Astrocyte (in vitro differentiated cells and primary cell): ENCODE measurements around the gene SMIM28. TPM values are rescaled to one million over a fixed set of nuclear protein-coding genes. Genes with fewer than 3 reads are reported as not detected.

Source experiments
- DNase-seq: peaks from one replicate; pipeline ENCODE4 v3.0.0-alpha.2; 2010; ENCODE audit warnings: low read depth
- FAIRE-seq: peaks from 2 replicates; lab custom pipeline; 2011; peaks lifted over from hg19 to GRCh38; lab: Jason Lieb, UNC
- H2AFZ ChIP-seq: 2 replicates; pipeline ENCODE4 v1.6.0; 2012; ENCODE audit warnings: low read depth, low read length, inconsistent platforms
- H3K27ac ChIP-seq: 2 replicates; pipeline ENCODE4 v1.5.1; 2011; ENCODE audit warnings: low read depth, low read length, inconsistent platforms
- H3K27me3 ChIP-seq: 2 replicates; pipeline ENCODE4 v1.6.0; 2011; ENCODE audit warnings: low read length, inconsistent platforms; ENCODE audit not compliant: insufficient read depth
- H3K36me3 ChIP-seq: 2 replicates; pipeline ENCODE4 v1.5.1; 2011; ENCODE audit warnings: low read length, inconsistent platforms; ENCODE audit not compliant: insufficient read depth
- H3K4me1 ChIP-seq: 2 replicates; pipeline ENCODE4 v1.5.1; 2011; ENCODE audit warnings: low read length, inconsistent platforms; ENCODE audit not compliant: insufficient read depth
- H3K4me2 ChIP-seq: 2 replicates; pipeline ENCODE4 v1.6.0; 2012; ENCODE audit warnings: low read length, inconsistent platforms
- H3K4me3 ChIP-seq: 2 replicates; pipeline ENCODE4 v1.5.1; 2011; ENCODE audit warnings: low read depth, mild to moderate bottlenecking, low read length, inconsistent platforms; ENCODE audit not compliant: insufficient read depth
- H3K79me2 ChIP-seq: 2 replicates; pipeline ENCODE4 v1.6.0; 2012; ENCODE audit warnings: mild to moderate bottlenecking, low read length, inconsistent platforms; ENCODE audit not compliant: insufficient read depth
- H3K9ac ChIP-seq: 2 replicates; pipeline ENCODE4 v1.6.0; 2012; ENCODE audit warnings: mild to moderate bottlenecking, low read length, inconsistent platforms
- H3K9me3 ChIP-seq: 2 replicates; pipeline ENCODE4 v1.5.1; 2012; ENCODE audit warnings: low read depth, mild to moderate bottlenecking, low read length, inconsistent platforms; ENCODE audit not compliant: insufficient read depth
- H4K20me1 ChIP-seq: 2 replicates; pipeline ENCODE4 v1.6.0; 2012; ENCODE audit warnings: low read length, inconsistent platforms; ENCODE audit not compliant: insufficient read depth
- H3K27ac Mint-ChIP-seq: one replicate; pipeline ENCODE4 v1.8.0; 2021; ENCODE audit warnings: mild to moderate bottlenecking, mixed read lengths; ENCODE audit not compliant: unreplicated experiment
- H3K27me3 Mint-ChIP-seq: one replicate; pipeline ENCODE4 v1.8.0; 2021; ENCODE audit warnings: low read depth, mixed read lengths; ENCODE audit not compliant: unreplicated experiment
- H3K36me3 Mint-ChIP-seq: one replicate; pipeline ENCODE4 v1.8.0; 2021; ENCODE audit warnings: low read depth, mixed read lengths; ENCODE audit not compliant: unreplicated experiment
- H3K4me1 Mint-ChIP-seq: one replicate; pipeline ENCODE4 v1.8.0; 2021; ENCODE audit warnings: low read depth, mixed read lengths; ENCODE audit not compliant: unreplicated experiment
- H3K4me3 Mint-ChIP-seq: one replicate; pipeline ENCODE4 v1.8.0; 2021; ENCODE audit warnings: mild to moderate bottlenecking, moderate library complexity, mixed read lengths; ENCODE audit not compliant: unreplicated experiment
- H3K9me3 Mint-ChIP-seq: one replicate; pipeline ENCODE4 v1.8.0; 2021; ENCODE audit warnings: mild to moderate bottlenecking, mixed read lengths; ENCODE audit not compliant: unreplicated experiment
- CTCF ChIP-seq: IDR thresholded peaks from 2 replicates; pipeline ENCODE4 v1.5.1; 2011; ENCODE audit warnings: low read depth, mild to moderate bottlenecking, inconsistent platforms, low read length, moderate library complexity; ENCODE audit not compliant: insufficient read depth
- EZH2 ChIP-seq: IDR thresholded peaks from 2 replicates; pipeline ENCODE4 v1.6.1; 2012; ENCODE audit warnings: mild to moderate bottlenecking, low read length, inconsistent platforms; ENCODE audit not compliant: insufficient read depth
- total RNA-seq: library from RNA; stranded (reverse); gene quantifications from 2 replicates; pipeline ENCODE4 v1.2.1, GENCODE V29; 2021

Gene SMIM28
- total RNA-seq, 1 donor from 2014 or later = not detected

GRCh38 chr6:138339024-138339423 lies 38.7 kb upstream of the SMIM28 start:
- H3K27ac Mint-ChIP-seq = no peak overlapping the region
- H3K27me3 Mint-ChIP-seq = no peaks in the 10 kb centered on the region

DNA sequence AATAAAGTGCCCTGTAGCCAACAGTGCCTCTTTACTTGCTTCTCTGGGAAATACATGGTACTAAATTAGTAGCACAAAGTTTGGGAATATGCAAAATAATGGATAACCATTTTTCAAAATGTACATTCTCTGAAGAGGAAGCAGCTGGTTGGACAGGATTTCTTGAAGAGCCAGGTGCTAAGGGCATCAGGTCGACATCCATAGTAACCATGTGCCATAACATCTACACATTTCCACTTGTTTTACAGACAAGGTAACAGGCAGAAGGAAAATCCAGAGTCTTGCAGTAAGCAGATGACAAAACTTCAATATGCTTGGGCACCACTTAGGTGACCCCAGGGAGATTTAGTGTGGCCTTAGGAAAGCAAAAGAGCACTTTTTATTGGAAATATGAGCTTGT lies 36.5 kb upstream of the SMIM28 start:
- DNase-seq (no peak), FAIRE-seq (no peak)
- no peak overlapping the region for H3K27ac ChIP-seq
- H3K9me3 ChIP-seq = no peaks in the 10 kb centered on the region
- Mint-ChIP-seq H3K36me3 (no peaks in the 10 kb centered on the region), H3K4me1 (no peaks in the 10 kb centered on the region), H3K4me3 (no peak overlapping the region), H3K27ac (no peak overlapping the region), H3K27me3 (no peaks in the 10 kb centered on the region), H3K9me3 (no peaks in the 10 kb centered on the region)
- no peaks in the 10 kb centered on the region for H3K79me2 ChIP-seq
- no peaks in the 10 kb centered on the region for H4K20me1 ChIP-seq
- no peak overlapping the region for H3K9ac ChIP-seq
- no peak overlapping the region for H3K4me3 ChIP-seq
- H3K4me2 ChIP-seq = no peak overlapping the region
- no peaks in the 10 kb centered on the region for H3K27me3 ChIP-seq
- H3K4me1 ChIP-seq = no peaks in the 10 kb centered on the region
- TF ChIP-seq CTCF (no peak), EZH2 (no peak)
- H3K36me3 ChIP-seq = no peaks in the 10 kb centered on the region
- H2AFZ ChIP-seq = no peak overlapping the region

More at GRCh38 chr6:138339024-138339423, 38.7 kb upstream of the SMIM28 start:
- Histone ChIP-seq H3K4me1 (no peaks in the 10 kb centered on the region), H4K20me1 (no peaks in the 10 kb centered on the region), H3K9me3 (no peaks in the 10 kb centered on the region), H3K79me2 (no peaks in the 10 kb centered on the region), H3K27me3 (no peaks in the 10 kb centered on the region), H3K4me3 (no peak overlapping the region), H3K4me2 (no peak overlapping the region), H3K36me3 (no peaks in the 10 kb centered on the region), H2AFZ (no peak overlapping the region), H3K27ac (no peak overlapping the region), H3K9ac (no peak overlapping the region)
- FAIRE-seq (no peak), DNase-seq (no peak)
- Mint-ChIP-seq H3K36me3 (peaks cover 3% of the 10 kb centered on the region), H3K4me1 (no peaks in the 10 kb centered on the region), H3K9me3 (no peaks in the 10 kb centered on the region), H3K4me3 (no peak overlapping the region)
- TF ChIP-seq CTCF (no peak), EZH2 (no peak)

- no peak overlapping the region for H3K27ac ChIP-seq
- no peaks in the 10 kb centered on the region for H3K9me3 ChIP-seq
- Mint-ChIP-seq H3K4me1 (peaks cover 2% of the 10 kb centered on the region), H3K9me3 (no peaks in the 10 kb centered on the region), H3K4me3 (no peak overlapping the region), H3K27me3 (no peaks in the 10 kb centered on the region), H3K36me3 (no peaks in the 10 kb centered on the region), H3K27ac (no peak overlapping the region)
- FAIRE-seq (no peak), DNase-seq (no peak)
- H3K79me2 ChIP-seq = no peaks in the 10 kb centered on the region
- no peak overlapping the region for H2AFZ ChIP-seq
- H3K4me3 ChIP-seq = no peak overlapping the region
- H3K27me3 ChIP-seq = no peaks in the 10 kb centered on the region
- H3K4me1 ChIP-seq = no peaks in the 10 kb centered on the region
- TF ChIP-seq CTCF (no peak), EZH2 (no peak)
- H3K4me2 ChIP-seq = no peak overlapping the region
- no peaks in the 10 kb centered on the region for H3K36me3 ChIP-seq
- no peak overlapping the region for H3K9ac ChIP-seq
- H4K20me1 ChIP-seq = no peaks in the 10 kb centered on the region
These were observed 34.6 kb upstream of the SMIM28 start for GRCh38 chr6:138343112-138343511.
